Keratinocyte (primary cell): ENCODE data around the gene ARL15.

Experiments used
- EZH2 ChIP-seq: IDR thresholded peaks from one replicate; pipeline ENCODE4 v1.6.1; 2012; ENCODE audit warnings: inconsistent platforms, mild to moderate bottlenecking, low read length, moderate library complexity
- TF ChIP-seq, protein P1 (sequence below), 3 experiments: IDR thresholded peaks in 1 of 3; conservative IDR thresholded peaks in 1 of 3; optimal IDR thresholded peaks in 1 of 3; 2 replicates in 2 of 3; 3 replicates in 1 of 3; pipeline versions ENCODE3 to v1.5.1; 2011; ENCODE audit warnings: low read length in 3 of 3, mild to moderate bottlenecking in 3 of 3, moderate library complexity in 2 of 3, control low read depth in 1 of 3, inconsistent platforms in 1 of 3; ENCODE audit not compliant: insufficient read depth in 2 of 3; ENCODE audit errors: extremely low read depth in 1 of 3

GRCh38 chr5:53943938-53944337 lies 366.4 kb downstream of the ARL15 start:
- TF ChIP-seq, protein P1, sequence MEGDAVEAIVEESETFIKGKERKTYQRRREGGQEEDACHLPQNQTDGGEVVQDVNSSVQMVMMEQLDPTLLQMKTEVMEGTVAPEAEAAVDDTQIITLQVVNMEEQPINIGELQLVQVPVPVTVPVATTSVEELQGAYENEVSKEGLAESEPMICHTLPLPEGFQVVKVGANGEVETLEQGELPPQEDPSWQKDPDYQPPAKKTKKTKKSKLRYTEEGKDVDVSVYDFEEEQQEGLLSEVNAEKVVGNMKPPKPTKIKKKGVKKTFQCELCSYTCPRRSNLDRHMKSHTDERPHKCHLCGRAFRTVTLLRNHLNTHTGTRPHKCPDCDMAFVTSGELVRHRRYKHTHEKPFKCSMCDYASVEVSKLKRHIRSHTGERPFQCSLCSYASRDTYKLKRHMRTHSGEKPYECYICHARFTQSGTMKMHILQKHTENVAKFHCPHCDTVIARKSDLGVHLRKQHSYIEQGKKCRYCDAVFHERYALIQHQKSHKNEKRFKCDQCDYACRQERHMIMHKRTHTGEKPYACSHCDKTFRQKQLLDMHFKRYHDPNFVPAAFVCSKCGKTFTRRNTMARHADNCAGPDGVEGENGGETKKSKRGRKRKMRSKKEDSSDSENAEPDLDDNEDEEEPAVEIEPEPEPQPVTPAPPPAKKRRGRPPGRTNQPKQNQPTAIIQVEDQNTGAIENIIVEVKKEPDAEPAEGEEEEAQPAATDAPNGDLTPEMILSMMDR (optimal IDR thresholded peaks at IDR 0.05 in 1 of 3, IDR thresholded peaks at IDR 0.05 in 1 of 3, conservative IDR thresholded peaks at IDR 0.05 in 1 of 3; ENCODE audit: extremely low read depth in 1 of 3, insufficient read depth in 2 of 3, low read length in 3 of 3): no peak
- TF ChIP-seq EZH2: no peak
